ENCODE results near the gene PLEKHH1. TPM values are rescaled to one million over a fixed set of nuclear protein-coding genes. Genes with fewer than 3 reads are reported as not detected.
"Not testable (repeated sequence)": the region's sequence is repeated elsewhere in the genome, so short reads cannot be mapped to it uniquely, and the experiment has no call there.

Gene PLEKHH1
- total and polyA plus RNA-seq, 2 donors = 3.9 to 5.1 TPM

- no peak for DNase-seq (ENCODE audit: extremely low spot score)
These were observed 69.0 kb downstream of the PLEKHH1 start for GRCh38 chr14:67602076-67602475.

DNA sequence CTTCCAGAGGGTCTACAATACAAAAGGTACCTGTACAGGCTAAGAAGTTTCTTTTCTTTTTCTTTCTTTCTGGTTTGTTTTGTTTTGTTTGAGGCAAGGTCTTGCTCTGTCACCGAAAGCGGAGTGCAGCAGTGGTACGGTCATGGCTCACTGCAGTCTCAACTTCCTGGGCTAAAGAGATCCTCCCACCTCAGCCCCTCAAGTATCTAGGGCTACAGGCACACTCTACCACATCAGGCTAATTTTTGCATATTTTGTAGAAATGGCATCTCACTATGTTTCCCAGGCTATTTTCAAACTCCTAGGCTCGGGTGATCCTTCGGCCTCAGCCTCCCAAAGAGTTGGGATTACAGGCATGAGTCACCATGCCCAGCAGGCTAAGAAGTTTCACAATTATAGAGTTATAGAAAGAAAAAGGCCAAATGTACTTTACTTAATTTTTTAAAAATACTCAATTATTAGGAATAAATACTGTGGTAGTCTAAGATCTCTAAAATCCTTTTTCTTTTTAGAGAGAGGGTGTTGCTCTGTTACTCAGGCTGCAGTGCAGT lies 70.0 kb downstream of the PLEKHH1 start:
- H3K4me3 ChIP-seq (ENCODE audit: low read depth, low read length) = no peak overlapping the region
- 70% methylated on average over 5 of the region's 5 CpGs for WGBS
- no peaks in the 10 kb centered on the region for H3K36me3 ChIP-seq (ENCODE audit: insufficient read depth)
- no peak overlapping the region for H3K27ac ChIP-seq (ENCODE audit: low read depth)
- no peaks in the 10 kb centered on the region for H3K4me1 ChIP-seq (ENCODE audit: insufficient read depth)
- DNase-seq (ENCODE audit: extremely low spot score) = no peak

More at GRCh38 chr14:67602076-67602475, 69.0 kb downstream of the PLEKHH1 start:
- Histone ChIP-seq H3K36me3 (ENCODE audit: insufficient read depth) (no peaks in the 10 kb centered on the region), H3K27ac (ENCODE audit: low read depth) (no peak overlapping the region), H3K4me1 (ENCODE audit: insufficient read depth) (no peaks in the 10 kb centered on the region), H3K4me3 (ENCODE audit: low read depth, low read length) (no peak overlapping the region)
- 59% methylated on average over 7 of the region's 7 CpGs for WGBS

GRCh38 chr14:67607646-67608045 lies 74.6 kb downstream of the PLEKHH1 start:
- 87% methylated on average over 5 of the region's 5 CpGs for WGBS
- DNase-seq (ENCODE audit: extremely low spot score) = no peak
- Histone ChIP-seq H3K4me1 (ENCODE audit: insufficient read depth) (no peaks in the 10 kb centered on the region), H3K27ac (ENCODE audit: low read depth) (no peak overlapping the region), H3K36me3 (ENCODE audit: insufficient read depth) (no peaks in the 10 kb centered on the region), H3K4me3 (ENCODE audit: low read depth, low read length) (no peak overlapping the region)

DNA sequence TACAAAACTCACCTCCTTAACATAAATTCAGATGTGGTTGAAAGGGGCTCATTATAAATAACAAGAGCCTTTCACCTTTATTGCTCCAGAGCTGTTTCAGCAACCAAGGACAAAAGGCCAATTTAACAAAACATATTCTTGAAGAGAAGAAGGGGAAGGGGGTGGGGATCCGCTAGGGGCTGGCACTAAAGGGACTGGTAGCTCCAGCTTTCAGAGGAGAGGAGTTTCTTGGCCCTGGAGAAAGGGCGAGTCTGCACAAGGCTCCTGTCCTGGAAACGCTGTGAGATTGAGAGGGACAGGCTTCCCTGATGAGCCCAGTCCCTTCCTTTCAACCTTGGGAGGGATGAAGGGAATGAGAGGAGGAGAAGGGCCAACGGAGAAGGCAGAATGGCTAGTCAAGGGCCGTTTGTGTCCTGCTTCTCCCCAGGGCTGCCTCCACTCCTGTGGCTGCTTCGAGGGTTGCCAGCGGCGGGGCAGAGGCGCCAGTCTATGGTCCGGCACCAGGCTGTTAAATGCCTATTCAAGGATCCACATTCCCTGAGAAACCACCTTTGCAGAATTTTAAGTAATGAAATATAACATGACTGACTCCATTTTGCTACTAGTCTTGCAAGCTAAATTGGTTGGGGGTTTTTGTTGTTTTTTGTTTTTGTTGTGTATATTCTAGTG lies 76.7 kb downstream of the PLEKHH1 start:
- no peak for DNase-seq (ENCODE audit: extremely low spot score)
- Histone ChIP-seq H3K36me3 (ENCODE audit: insufficient read depth) (no peaks in the 10 kb centered on the region), H3K4me1 (ENCODE audit: insufficient read depth) (no peaks in the 10 kb centered on the region), H3K27ac (ENCODE audit: low read depth) (no peak overlapping the region), H3K4me3 (ENCODE audit: low read depth, low read length) (no peak overlapping the region)
- WGBS = 73% methylated on average over 10 of the region's 10 CpGs

GRCh38 chr14:67610491-67610890 lies 77.4 kb downstream of the PLEKHH1 start:
- no peaks in the 10 kb centered on the region for H3K4me1 ChIP-seq (ENCODE audit: insufficient read depth)
- WGBS = 64% methylated on average over 1 of the region's 1 CpG
- no peak overlapping the region for H3K4me3 ChIP-seq (ENCODE audit: low read depth, low read length)
- DNase-seq (ENCODE audit: extremely low spot score) = no peak
- no peaks in the 10 kb centered on the region for H3K36me3 ChIP-seq (ENCODE audit: insufficient read depth)
- no peak overlapping the region for H3K27ac ChIP-seq (ENCODE audit: low read depth)

DNA sequence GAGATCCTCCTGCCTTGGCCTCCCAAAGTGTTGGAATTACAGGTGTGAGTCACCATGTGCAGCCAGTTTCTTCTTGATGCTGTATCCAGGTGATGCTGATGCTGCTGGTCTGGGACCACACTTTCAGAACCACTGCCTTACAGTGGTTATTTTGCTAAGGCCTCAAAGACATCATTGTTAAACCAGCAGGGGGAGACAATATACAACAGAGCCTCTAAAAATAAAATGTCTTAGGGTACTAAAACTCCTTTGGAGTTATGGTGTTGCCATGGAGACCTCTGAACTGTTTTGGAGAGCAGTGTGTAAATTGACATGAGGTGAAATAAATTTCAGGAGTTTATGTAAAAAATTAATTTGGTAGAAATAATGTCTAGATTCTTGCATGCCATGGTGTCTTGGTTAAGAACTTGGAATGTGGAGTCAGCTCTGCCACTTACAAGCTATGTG lies 85.5 kb downstream of the PLEKHH1 start:
- no peak overlapping the region for H3K4me3 ChIP-seq (ENCODE audit: low read depth, low read length)
- H3K27ac ChIP-seq (ENCODE audit: low read depth) = no peak overlapping the region
- H3K36me3 ChIP-seq (ENCODE audit: insufficient read depth) = no peaks in the 10 kb centered on the region
- peaks cover 2% of the 10 kb centered on the region for H3K4me1 ChIP-seq (ENCODE audit: insufficient read depth)
- peak; percentile 49 for DNase-seq (ENCODE audit: extremely low spot score)

- peak within 1 kb of the TSS; percentile 84 for H3K27ac ChIP-seq (ENCODE audit: low read depth)
- peaks cover 2% of the 10 kb centered on the region for H3K4me1 ChIP-seq (ENCODE audit: insufficient read depth)
- no peaks in the 10 kb centered on the region for H3K36me3 ChIP-seq (ENCODE audit: insufficient read depth)
- peak; percentile 75 for DNase-seq (ENCODE audit: extremely low spot score)
- peak within 1 kb of the TSS; percentile 28 for H3K4me3 ChIP-seq (ENCODE audit: low read depth, low read length)
- under 1% methylated on average over 62 of the region's 62 CpGs for WGBS
These were observed 86.5 kb downstream of the PLEKHH1 start, which contains the start of gene ARG2 for GRCh38 chr14:67619446-67620216. Gene ARG2, plus strand, starts transcription at chr14:67619920. Its CDS starts 58 bp downstream, at chr14:67619978.

GRCh38 chr14:67620217-67620785 lies 87.2 kb downstream of the PLEKHH1 start:
- DNase-seq (ENCODE audit: extremely low spot score) = no peak
- Histone ChIP-seq H3K27ac (ENCODE audit: low read depth) (no peak overlapping the region), H3K4me1 (ENCODE audit: insufficient read depth) (peaks cover 2% of the 10 kb centered on the region), H3K36me3 (ENCODE audit: insufficient read depth) (no peaks in the 10 kb centered on the region), H3K4me3 (ENCODE audit: low read depth, low read length) (peak overlapping the region; percentile 28)
- WGBS = 6% methylated on average over 19 of the region's 19 CpGs

DNA sequence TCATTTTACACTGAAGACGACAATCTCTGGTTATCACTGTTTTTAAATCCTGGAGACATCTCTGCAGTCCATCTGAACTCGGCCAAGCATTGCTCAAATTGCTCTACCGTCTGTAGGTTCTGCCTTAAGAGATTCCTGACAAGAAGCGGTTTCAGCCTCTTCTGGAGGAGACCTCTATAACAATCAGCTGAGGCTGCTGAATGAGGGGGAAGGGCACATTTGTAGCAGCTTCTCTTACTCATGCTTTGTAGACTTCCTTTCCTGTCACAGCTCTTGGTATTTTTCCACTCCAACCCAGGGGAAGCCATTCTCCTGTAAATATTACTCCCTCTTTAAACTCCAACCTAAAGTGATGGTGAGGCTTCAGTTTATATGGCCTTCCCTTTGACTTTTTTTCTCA lies 89.6 kb downstream of the PLEKHH1 start:
- DNase-seq (ENCODE audit: extremely low spot score) = peak; percentile 39
- Histone ChIP-seq H3K27ac (ENCODE audit: low read depth) (no peak overlapping the region), H3K36me3 (ENCODE audit: insufficient read depth) (no peaks in the 10 kb centered on the region), H3K4me3 (ENCODE audit: low read depth, low read length) (no peak overlapping the region), H3K4me1 (ENCODE audit: insufficient read depth) (peaks cover 2% of the 10 kb centered on the region)
- WGBS = 15% methylated on average over 4 of the region's 4 CpGs

DNA sequence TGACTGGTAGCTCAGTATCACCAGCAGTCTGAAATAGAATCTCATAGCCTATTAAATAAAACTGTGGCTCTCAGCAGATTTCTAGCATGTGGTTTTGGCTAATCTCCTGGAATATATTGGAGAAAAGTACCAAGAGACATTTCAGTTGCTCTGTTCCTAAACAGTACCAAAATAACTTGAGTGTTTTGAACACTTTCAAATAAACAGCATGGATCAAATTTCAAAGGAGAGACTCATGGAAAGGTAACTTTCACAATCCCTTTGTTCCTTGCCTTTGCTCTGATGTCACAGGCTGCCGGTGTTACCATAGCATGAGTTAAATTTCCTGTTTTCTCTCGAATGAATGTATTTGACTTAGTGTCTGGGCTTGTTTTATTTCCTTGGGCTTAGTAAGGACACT lies 90.0 kb downstream of the PLEKHH1 start:
- DNase-seq (ENCODE audit: extremely low spot score) = peak; percentile 51
- H3K4me1 ChIP-seq (ENCODE audit: insufficient read depth) = peaks cover 2% of the 10 kb centered on the region
- WGBS = 25% methylated on average over 2 of the region's 2 CpGs

GRCh38 chr14:67626131-67626530 lies 93.0 kb downstream of the PLEKHH1 start:
- not testable (repeated sequence) for DNase-seq (ENCODE audit: extremely low spot score); H3K27ac ChIP-seq (ENCODE audit: low read depth); H3K36me3 ChIP-seq (ENCODE audit: insufficient read depth); H3K4me3 ChIP-seq (ENCODE audit: low read depth, low read length); H3K4me1 ChIP-seq (ENCODE audit: insufficient read depth)
- 90% methylated on average over 1 of the region's 1 CpG for WGBS

More for the DNA sequence above, 90.0 kb downstream of the PLEKHH1 start:
- H3K36me3 ChIP-seq (ENCODE audit: insufficient read depth) = no peaks in the 10 kb centered on the region
- H3K27ac ChIP-seq (ENCODE audit: low read depth) = peak overlapping the region; percentile 51
- no peak overlapping the region for H3K4me3 ChIP-seq (ENCODE audit: low read depth, low read length)

DNA sequence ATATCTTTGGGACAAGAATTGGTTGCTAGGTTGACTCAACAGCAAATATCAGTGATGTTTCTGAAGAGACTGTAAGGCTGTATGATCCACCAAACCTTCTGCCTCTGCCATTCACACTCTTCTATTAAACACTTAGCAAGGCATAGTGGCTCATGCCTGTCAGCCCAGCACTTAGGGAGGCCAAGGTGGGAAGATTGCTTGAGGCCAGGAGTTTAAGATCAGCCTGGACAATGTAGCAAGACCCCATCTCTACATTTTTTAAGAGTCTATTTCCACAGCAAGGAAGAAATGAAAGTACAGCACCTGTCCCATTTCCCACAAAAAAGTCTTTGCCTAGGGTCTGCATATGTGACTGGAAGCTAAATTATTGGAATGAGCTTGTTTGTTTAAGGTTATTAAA lies 94.4 kb downstream of the PLEKHH1 start:
- Histone ChIP-seq H3K27ac (ENCODE audit: low read depth) (no peak overlapping the region), H3K36me3 (ENCODE audit: insufficient read depth) (no peaks in the 10 kb centered on the region), H3K4me3 (ENCODE audit: low read depth, low read length) (no peak overlapping the region), H3K4me1 (ENCODE audit: insufficient read depth) (no peaks in the 10 kb centered on the region)
- DNase-seq (ENCODE audit: extremely low spot score) = no peak

GRCh38 chr14:67630186-67630585 lies 97.1 kb downstream of the PLEKHH1 start:
- Histone ChIP-seq H3K4me1 (ENCODE audit: insufficient read depth) (no peaks in the 10 kb centered on the region), H3K4me3 (ENCODE audit: low read depth, low read length) (no peak overlapping the region), H3K27ac (ENCODE audit: low read depth) (no peak overlapping the region), H3K36me3 (ENCODE audit: insufficient read depth) (no peaks in the 10 kb centered on the region)
- 94% methylated on average over 4 of the region's 4 CpGs for WGBS
- DNase-seq (ENCODE audit: extremely low spot score) = no peak
